Nephron (organoid): ENCODE measurements around the gene ZNF827.

Experiments used
- H3K27ac Mint-ChIP-seq, 3 experiments: 2 replicates each; pipeline ENCODE4 v1.8.0; 2020; ENCODE audit warnings: mixed read lengths in 3 of 3, mild to moderate bottlenecking in 2 of 3, moderate library complexity in 1 of 3
- H3K27me3 Mint-ChIP-seq: 2 replicates; pipeline ENCODE4 v1.8.0; 2021; ENCODE audit warnings: low read depth, mild to moderate bottlenecking, moderate library complexity, mixed read lengths
- H3K36me3 Mint-ChIP-seq: 2 replicates; pipeline ENCODE4 v1.8.0; 2020; ENCODE audit warnings: low read depth, mixed read lengths
- H3K4me1 Mint-ChIP-seq: 2 replicates; pipeline ENCODE4 v1.8.0; 2020; ENCODE audit warnings: mixed read lengths
- H3K4me3 Mint-ChIP-seq, 3 experiments: 2 replicates each; pipeline ENCODE4 v1.8.0; 2020; ENCODE audit warnings: mild to moderate bottlenecking in 3 of 3, mixed read lengths in 3 of 3, moderate library complexity in 2 of 3
- H3K9me3 Mint-ChIP-seq: 2 replicates; pipeline ENCODE4 v1.8.0; 2020; ENCODE audit warnings: mixed read lengths
- TF ChIP-seq, protein P1 (sequence below), 3 experiments: fragments of 200-600 bp; sonication (generic); IDR thresholded peaks; one replicate each; pipeline ENCODE4 v1.5.0; 2021; ENCODE audit warnings: antibody characterized with exemption in 3 of 3; ENCODE audit not compliant: unreplicated experiment in 3 of 3

ZNF827 gene

DNA sequence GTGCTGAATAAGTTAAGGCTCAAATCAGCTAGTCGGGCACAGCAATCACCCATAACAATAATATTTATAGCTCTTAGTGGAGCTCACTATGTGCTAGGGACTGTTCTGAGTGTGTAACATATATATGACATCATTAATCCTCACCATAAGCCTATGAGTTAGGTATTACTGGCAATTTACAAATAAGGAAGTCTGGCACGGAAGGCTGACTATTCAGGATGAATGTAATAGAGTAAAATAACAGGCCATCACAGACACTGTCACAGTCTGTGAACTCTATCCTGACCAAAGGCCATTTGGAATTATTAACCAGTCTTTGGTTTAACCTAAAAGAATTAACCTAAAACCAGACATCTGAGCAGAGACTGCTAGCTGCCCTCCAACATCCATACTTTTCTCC, 139.4 kb downstream of the ZNF827 start:
- peaks cover 40% of the 10 kb centered on the region for H3K36me3 Mint-ChIP-seq
- no peaks in the 10 kb centered on the region for H3K27me3 Mint-ChIP-seq
- no peak overlapping the region for H3K4me3 Mint-ChIP-seq
- TF ChIP-seq, protein P1, sequence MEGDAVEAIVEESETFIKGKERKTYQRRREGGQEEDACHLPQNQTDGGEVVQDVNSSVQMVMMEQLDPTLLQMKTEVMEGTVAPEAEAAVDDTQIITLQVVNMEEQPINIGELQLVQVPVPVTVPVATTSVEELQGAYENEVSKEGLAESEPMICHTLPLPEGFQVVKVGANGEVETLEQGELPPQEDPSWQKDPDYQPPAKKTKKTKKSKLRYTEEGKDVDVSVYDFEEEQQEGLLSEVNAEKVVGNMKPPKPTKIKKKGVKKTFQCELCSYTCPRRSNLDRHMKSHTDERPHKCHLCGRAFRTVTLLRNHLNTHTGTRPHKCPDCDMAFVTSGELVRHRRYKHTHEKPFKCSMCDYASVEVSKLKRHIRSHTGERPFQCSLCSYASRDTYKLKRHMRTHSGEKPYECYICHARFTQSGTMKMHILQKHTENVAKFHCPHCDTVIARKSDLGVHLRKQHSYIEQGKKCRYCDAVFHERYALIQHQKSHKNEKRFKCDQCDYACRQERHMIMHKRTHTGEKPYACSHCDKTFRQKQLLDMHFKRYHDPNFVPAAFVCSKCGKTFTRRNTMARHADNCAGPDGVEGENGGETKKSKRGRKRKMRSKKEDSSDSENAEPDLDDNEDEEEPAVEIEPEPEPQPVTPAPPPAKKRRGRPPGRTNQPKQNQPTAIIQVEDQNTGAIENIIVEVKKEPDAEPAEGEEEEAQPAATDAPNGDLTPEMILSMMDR (IDR thresholded peaks at IDR 0.05; ENCODE audit: unreplicated experiment in 3 of 3): no peak
- no peaks in the 10 kb centered on the region for H3K9me3 Mint-ChIP-seq
- H3K27ac Mint-ChIP-seq: peak overlapping the region; percentile 79 to 92 (median 91)
- H3K4me1 Mint-ChIP-seq: peaks cover 37% of the 10 kb centered on the region

- Mint-ChIP-seq H3K4me3 (no peak overlapping the region), H3K4me1 (peaks cover 33% of the 10 kb centered on the region), H3K27ac (peak overlapping the region in 1 of 3 experiments; percentile 27), H3K27me3 (no peaks in the 10 kb centered on the region), H3K36me3 (peaks cover 49% of the 10 kb centered on the region), H3K9me3 (no peaks in the 10 kb centered on the region)
- TF ChIP-seq, protein P1 (IDR thresholded peaks at IDR 0.05; ENCODE audit: unreplicated experiment in 3 of 3): no peak
These were observed 141.3 kb downstream of the ZNF827 start for GRCh38 chr4:145797278-145797677.

GRCh38 chr4:145796346-145796745, 142.3 kb downstream of the ZNF827 start:
- H3K27ac Mint-ChIP-seq: no peak overlapping the region

GRCh38 chr4:145795521-145795920, 143.1 kb downstream of the ZNF827 start:
- H3K27ac Mint-ChIP-seq: no peak overlapping the region
- H3K4me1 Mint-ChIP-seq: peaks cover 26% of the 10 kb centered on the region
- peaks cover 59% of the 10 kb centered on the region for H3K36me3 Mint-ChIP-seq
- TF ChIP-seq, protein P1 (IDR thresholded peaks at IDR 0.05; ENCODE audit: unreplicated experiment in 3 of 3): no peak
- H3K4me3 Mint-ChIP-seq: no peak overlapping the region
- no peaks in the 10 kb centered on the region for H3K27me3 Mint-ChIP-seq
- H3K9me3 Mint-ChIP-seq: no peaks in the 10 kb centered on the region

More at GRCh38 chr4:145796346-145796745, 142.3 kb downstream of the ZNF827 start:
- TF ChIP-seq, protein P1 (IDR thresholded peaks at IDR 0.05; ENCODE audit: unreplicated experiment in 3 of 3): no peak
- H3K4me1 Mint-ChIP-seq: peaks cover 28% of the 10 kb centered on the region
- no peaks in the 10 kb centered on the region for H3K9me3 Mint-ChIP-seq
- H3K4me3 Mint-ChIP-seq: no peak overlapping the region
- H3K27me3 Mint-ChIP-seq: no peaks in the 10 kb centered on the region
- peaks cover 51% of the 10 kb centered on the region for H3K36me3 Mint-ChIP-seq

GRCh38 chr4:145792429-145792828, 146.2 kb downstream of the ZNF827 start:
- no peaks in the 10 kb centered on the region for H3K27me3 Mint-ChIP-seq
- no peak overlapping the region for H3K4me3 Mint-ChIP-seq
- H3K36me3 Mint-ChIP-seq: peaks cover 48% of the 10 kb centered on the region
- TF ChIP-seq, protein P1 (IDR thresholded peaks at IDR 0.05; ENCODE audit: unreplicated experiment in 3 of 3): no peak
- no peaks in the 10 kb centered on the region for H3K9me3 Mint-ChIP-seq
- H3K27ac Mint-ChIP-seq: no peak overlapping the region
- H3K4me1 Mint-ChIP-seq: peaks cover 4% of the 10 kb centered on the region

GRCh38 chr4:145791988-145792387, 146.6 kb downstream of the ZNF827 start:
- Mint-ChIP-seq H3K4me1 (no peaks in the 10 kb centered on the region), H3K4me3 (no peak overlapping the region), H3K27me3 (no peaks in the 10 kb centered on the region), H3K36me3 (peaks cover 49% of the 10 kb centered on the region), H3K9me3 (no peaks in the 10 kb centered on the region), H3K27ac (no peak overlapping the region)
- TF ChIP-seq, protein P1 (IDR thresholded peaks at IDR 0.05; ENCODE audit: unreplicated experiment in 3 of 3): no peak
